Measurements from ENCODE around the gene MSX1.

MSX1 gene

GRCh38 chr4:4829837-4830236 lies 29.6 kb upstream of the MSX1 start:
- DNase-seq (ENCODE audit: low read depth), result no peak
- TF ChIP-seq, protein P1, sequence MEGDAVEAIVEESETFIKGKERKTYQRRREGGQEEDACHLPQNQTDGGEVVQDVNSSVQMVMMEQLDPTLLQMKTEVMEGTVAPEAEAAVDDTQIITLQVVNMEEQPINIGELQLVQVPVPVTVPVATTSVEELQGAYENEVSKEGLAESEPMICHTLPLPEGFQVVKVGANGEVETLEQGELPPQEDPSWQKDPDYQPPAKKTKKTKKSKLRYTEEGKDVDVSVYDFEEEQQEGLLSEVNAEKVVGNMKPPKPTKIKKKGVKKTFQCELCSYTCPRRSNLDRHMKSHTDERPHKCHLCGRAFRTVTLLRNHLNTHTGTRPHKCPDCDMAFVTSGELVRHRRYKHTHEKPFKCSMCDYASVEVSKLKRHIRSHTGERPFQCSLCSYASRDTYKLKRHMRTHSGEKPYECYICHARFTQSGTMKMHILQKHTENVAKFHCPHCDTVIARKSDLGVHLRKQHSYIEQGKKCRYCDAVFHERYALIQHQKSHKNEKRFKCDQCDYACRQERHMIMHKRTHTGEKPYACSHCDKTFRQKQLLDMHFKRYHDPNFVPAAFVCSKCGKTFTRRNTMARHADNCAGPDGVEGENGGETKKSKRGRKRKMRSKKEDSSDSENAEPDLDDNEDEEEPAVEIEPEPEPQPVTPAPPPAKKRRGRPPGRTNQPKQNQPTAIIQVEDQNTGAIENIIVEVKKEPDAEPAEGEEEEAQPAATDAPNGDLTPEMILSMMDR (IDR thresholded peaks at IDR 0.05; ENCODE audit: insufficient read depth, low read depth, low read length, missing control alignments), result no peak
- no peak overlapping the region for H3K4me3 ChIP-seq (ENCODE audit: low read length)

DNA sequence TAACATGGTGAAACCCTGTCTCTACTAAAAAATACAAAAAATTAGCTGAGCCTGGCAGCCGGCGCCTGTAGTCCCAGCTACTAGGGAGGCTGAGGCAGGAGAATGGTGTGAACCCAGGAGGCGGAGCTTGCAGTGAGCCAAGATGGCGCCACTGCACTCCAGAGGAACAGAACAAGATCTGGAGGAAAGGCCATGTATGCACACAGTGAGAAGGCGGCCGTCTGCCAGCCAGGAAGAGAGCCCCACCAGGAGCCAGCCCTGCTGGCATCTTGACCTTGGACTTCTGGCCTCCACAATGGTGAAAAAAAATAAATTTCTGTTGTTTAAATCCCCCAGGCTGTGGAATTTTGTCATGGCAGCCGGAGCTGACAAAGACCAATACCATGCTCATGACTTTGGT lies 28.2 kb upstream of the MSX1 start:
- DNase-seq (ENCODE audit: low read depth), result no peak
- no peak overlapping the region for H3K4me3 ChIP-seq (ENCODE audit: low read length)
- TF ChIP-seq, protein P1 (IDR thresholded peaks at IDR 0.05; ENCODE audit: insufficient read depth, low read depth, low read length, missing control alignments), result no peak

- TF ChIP-seq, protein P1 (IDR thresholded peaks at IDR 0.05; ENCODE audit: insufficient read depth, low read depth, low read length, missing control alignments), result no peak
- no peak overlapping the region for H3K4me3 ChIP-seq (ENCODE audit: low read length)
- no peak for DNase-seq (ENCODE audit: low read depth)
Observed at GRCh38 chr4:4831825-4832224, 27.6 kb upstream of the MSX1 start.

- H3K4me3 ChIP-seq (ENCODE audit: low read length), result no peak overlapping the region
- TF ChIP-seq, protein P1 (IDR thresholded peaks at IDR 0.05; ENCODE audit: insufficient read depth, low read depth, low read length, missing control alignments), result no peak
- no peak for DNase-seq (ENCODE audit: low read depth)
Observed at GRCh38 chr4:4836044-4836443, 23.4 kb upstream of the MSX1 start.

DNA sequence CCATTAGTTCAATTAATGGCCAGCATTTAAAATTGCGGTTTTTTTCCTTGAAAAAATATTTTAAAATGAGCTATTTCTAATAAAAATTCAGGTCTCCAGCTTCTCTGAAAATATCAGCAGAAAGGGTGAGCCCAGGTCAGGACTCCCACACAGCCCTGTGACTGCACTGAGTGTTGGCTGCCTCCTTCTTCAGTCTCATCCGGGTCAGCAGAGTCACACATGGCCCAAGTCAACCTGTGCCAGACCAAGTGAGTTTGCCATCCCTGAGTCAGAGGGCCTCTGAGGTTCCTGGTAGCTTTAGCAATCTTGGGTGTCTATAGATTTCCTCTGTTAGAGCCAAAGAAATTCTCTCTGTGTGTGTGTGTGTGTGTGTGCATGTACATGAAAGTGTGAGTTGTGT lies 22.1 kb upstream of the MSX1 start:
- no peak for DNase-seq (ENCODE audit: low read depth)
- TF ChIP-seq, protein P1 (IDR thresholded peaks at IDR 0.05; ENCODE audit: insufficient read depth, low read depth, low read length, missing control alignments), result no peak
- no peak overlapping the region for H3K4me3 ChIP-seq (ENCODE audit: low read length)

GRCh38 chr4:4838051-4838935 lies 21.2 kb upstream of the MSX1 start:
- no peak overlapping the region for H3K4me3 ChIP-seq (ENCODE audit: low read length)
- no peak for DNase-seq (ENCODE audit: low read depth)
- TF ChIP-seq, protein P1 (IDR thresholded peaks at IDR 0.05; ENCODE audit: insufficient read depth, low read depth, low read length, missing control alignments), result no peak

Data from epithelial cell of esophagus (primary cell).